ENCODE data around the gene GALNT2. TPM values are rescaled to one million over a fixed set of nuclear protein-coding genes. Genes with fewer than 3 reads are reported as not detected.

Gene GALNT2
- polyA plus RNA-seq, 2 of the 4 experiments (the other 2 are of a cell fraction) = 66.9 to 114 TPM

DNA sequence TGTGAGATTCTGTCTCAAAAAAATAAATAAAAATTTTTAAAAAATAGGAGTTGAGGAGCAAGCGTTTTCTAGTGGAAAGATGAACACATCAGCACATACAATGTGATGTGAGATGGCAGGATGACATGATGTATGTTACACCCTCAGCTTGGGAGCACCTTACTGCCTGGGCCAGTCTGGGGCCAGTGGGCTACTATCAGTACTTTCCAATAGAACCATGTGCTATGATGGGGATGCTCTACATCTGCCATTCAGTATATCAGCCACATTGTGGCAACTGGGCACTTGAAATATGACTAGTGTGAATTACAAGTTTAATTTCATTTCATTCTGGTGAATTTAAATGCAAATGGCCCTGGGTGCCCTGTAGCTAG, 203.1 kb downstream of the GALNT2 start:
- H3K4me2 ChIP-seq = no peak overlapping the region
- H3K4me1 ChIP-seq = peaks cover 4% of the 10 kb centered on the region; the same call in 1 of the 3 replicates
- no peaks in the 10 kb centered on the region for H3K9me3 ChIP-seq
- TF ChIP-seq, protein P1, sequence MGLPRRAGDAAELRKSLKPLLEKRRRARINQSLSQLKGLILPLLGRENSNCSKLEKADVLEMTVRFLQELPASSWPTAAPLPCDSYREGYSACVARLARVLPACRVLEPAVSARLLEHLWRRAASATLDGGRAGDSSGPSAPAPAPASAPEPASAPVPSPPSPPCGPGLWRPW (IDR thresholded peaks at IDR 0.05) = no peak
- TF ChIP-seq HOXB13 (CRISPR knock-in tag; IDR thresholded peaks at IDR 0.05; ENCODE audit: low read depth) (no peak), NFE2L2 (conservative IDR thresholded peaks at IDR 0.05; ENCODE audit: low read length) (no peak), RCOR1 (IDR thresholded peaks at IDR 0.05; ENCODE audit: low read depth, low read length) (no peak), ESRRA (IDR thresholded peaks at IDR 0.05; ENCODE audit: borderline replicate concordance, low read length) (no peak)
- TF ChIP-seq, protein P2, sequence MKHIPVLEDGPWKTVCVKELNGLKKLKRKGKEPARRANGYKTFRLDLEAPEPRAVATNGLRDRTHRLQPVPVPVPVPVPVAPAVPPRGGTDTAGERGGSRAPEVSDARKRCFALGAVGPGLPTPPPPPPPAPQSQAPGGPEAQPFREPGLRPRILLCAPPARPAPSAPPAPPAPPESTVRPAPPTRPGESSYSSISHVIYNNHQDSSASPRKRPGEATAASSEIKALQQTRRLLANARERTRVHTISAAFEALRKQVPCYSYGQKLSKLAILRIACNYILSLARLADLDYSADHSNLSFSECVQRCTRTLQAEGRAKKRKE (CRISPR knock-in tag; IDR thresholded peaks at IDR 0.05; ENCODE audit: low read depth) = no peak
- TF ChIP-seq, protein P3, sequence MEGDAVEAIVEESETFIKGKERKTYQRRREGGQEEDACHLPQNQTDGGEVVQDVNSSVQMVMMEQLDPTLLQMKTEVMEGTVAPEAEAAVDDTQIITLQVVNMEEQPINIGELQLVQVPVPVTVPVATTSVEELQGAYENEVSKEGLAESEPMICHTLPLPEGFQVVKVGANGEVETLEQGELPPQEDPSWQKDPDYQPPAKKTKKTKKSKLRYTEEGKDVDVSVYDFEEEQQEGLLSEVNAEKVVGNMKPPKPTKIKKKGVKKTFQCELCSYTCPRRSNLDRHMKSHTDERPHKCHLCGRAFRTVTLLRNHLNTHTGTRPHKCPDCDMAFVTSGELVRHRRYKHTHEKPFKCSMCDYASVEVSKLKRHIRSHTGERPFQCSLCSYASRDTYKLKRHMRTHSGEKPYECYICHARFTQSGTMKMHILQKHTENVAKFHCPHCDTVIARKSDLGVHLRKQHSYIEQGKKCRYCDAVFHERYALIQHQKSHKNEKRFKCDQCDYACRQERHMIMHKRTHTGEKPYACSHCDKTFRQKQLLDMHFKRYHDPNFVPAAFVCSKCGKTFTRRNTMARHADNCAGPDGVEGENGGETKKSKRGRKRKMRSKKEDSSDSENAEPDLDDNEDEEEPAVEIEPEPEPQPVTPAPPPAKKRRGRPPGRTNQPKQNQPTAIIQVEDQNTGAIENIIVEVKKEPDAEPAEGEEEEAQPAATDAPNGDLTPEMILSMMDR (IDR thresholded peaks at IDR 0.05) = no peak
- CTCF ChIA-PET = interaction anchor here (0.9 to 1.5 kb wide), 2 partner anchors 8 to 40 kb away, joined by 3 to 4 read pairs; no protein-coding TSS in a partner anchor
- no peak for DNase-seq (ENCODE audit: low read depth in 1 of 2, low spot score in 1 of 2)
- no peak overlapping the region for H3K4me3 ChIP-seq
- WGBS (ENCODE audit: missing lambda C conversion rate) = 95% methylated on average over 1 of the region's 1 CpG
- no peak overlapping the region for H3K27ac ChIP-seq
- POLR2A ChIA-PET = no interaction called here
- ATAC-seq = no peak
- no peak for FAIRE-seq

DNA sequence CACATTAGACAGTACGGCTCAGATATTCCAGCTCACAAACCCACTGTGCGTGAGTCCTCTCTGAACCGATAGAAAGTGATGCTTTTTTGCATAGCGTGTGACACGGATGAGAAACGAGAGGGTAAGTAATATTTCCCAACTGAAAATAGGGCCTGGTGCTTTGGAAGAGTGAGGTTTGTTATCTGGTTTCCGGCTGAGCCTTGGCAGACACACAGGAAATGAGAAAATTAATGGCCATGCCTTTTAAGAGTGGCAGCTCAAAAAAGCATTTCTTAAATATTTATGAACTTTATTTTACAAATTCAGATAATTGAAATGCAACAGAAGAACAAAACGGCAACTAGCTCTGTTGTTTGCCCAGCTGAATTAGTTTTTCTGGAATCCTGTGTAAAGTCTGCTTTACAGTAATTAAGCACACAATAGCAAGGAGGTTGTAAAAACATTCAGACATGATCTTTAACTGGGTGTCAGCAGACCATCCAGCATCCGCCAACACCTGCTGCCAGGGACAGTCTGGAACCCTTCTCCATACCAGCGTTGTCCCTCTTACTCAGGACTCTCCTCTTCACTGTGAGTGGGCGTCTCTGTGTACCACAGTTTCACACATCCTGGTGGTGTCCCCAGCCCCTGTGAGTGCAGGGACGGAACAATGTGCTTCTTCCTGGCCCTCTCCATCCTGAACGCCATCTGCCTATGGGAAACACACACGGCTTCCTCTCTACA, 203.7 kb downstream of the GALNT2 start:
- WGBS (ENCODE audit: missing lambda C conversion rate) = 92% methylated on average over 14 of the region's 14 CpGs
- TF ChIP-seq MAFK (IDR thresholded peaks at IDR 0.05; ENCODE audit: partially characterized antibody) (no peak), POLR2A (IDR thresholded peaks at IDR 0.05; ENCODE audit: low read length) (0 out of 2 replicates have a peak, but pooled peaks have one; percentile 7)
- TF ChIP-seq, protein P4, sequence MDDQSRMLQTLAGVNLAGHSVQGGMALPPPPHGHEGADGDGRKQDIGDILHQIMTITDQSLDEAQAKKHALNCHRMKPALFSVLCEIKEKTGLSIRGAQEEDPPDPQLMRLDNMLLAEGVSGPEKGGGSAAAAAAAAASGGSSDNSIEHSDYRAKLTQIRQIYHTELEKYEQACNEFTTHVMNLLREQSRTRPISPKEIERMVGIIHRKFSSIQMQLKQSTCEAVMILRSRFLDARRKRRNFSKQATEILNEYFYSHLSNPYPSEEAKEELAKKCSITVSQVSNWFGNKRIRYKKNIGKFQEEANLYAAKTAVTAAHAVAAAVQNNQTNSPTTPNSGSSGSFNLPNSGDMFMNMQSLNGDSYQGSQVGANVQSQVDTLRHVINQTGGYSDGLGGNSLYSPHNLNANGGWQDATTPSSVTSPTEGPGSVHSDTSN (IDR thresholded peaks at IDR 0.05) = no peak
- Histone ChIP-seq H3K27ac (no peak overlapping the region), H3K4me3 (no peak overlapping the region), H3K4me1 (peaks cover 4% of the 10 kb centered on the region; the same call in 1 of the 3 replicates), H3K4me2 (no peak overlapping the region), H3K9me3 (no peaks in the 10 kb centered on the region)
- POLR2A ChIA-PET = no interaction called here
- DNase-seq (ENCODE audit: low read depth in 1 of 2, low spot score in 1 of 2) (no peak), FAIRE-seq (no peak), ATAC-seq (no peak)
- CTCF ChIA-PET = interaction anchor here (0.9 to 1.5 kb wide), 2 partner anchors 9 to 39 kb away, joined by 3 to 4 read pairs; no protein-coding TSS in a partner anchor

DNA sequence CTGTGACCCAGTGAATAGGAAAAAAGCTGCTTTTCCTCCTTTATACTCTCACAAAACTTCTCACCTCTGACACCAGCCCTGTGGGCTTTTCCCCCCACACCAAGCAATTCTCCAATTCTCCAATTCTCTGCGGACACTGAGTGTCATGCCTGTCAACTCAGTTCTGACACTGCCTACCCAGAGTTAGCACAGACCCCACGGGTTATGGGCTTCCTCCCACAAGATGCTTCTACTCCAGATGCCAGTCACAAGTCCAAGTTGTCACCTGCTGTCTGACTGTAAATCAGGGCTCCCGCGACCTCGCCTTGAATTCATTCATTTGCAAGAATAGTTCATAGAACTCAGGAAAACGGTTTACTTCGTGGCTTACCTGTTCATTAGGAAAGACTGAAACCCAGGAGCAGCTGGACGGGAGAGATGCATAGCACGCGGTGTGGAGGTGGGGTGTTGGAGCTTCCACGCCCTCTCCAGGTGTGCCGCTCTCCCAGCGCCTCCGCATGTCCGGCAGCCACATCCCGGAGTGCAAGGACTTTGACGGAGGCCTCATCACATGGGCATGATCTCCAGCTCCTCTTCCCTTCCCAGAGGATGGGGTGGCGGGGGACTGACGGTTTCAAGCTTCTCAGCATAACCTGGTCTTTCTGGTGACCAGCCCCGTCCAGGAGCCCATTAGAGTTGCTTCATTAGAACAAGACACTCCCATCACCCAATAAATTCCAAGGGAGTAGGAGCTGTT, 204.4 kb downstream of the GALNT2 start:
- Histone ChIP-seq H3K9me3 (no peaks in the 10 kb centered on the region), H3K4me2 (no peak overlapping the region), H3K4me3 (no peak overlapping the region), H3K27ac (no peak overlapping the region), H3K4me1 (peaks cover 4% of the 10 kb centered on the region; the same call in 1 of the 3 replicates)
- TF ChIP-seq, protein P5, sequence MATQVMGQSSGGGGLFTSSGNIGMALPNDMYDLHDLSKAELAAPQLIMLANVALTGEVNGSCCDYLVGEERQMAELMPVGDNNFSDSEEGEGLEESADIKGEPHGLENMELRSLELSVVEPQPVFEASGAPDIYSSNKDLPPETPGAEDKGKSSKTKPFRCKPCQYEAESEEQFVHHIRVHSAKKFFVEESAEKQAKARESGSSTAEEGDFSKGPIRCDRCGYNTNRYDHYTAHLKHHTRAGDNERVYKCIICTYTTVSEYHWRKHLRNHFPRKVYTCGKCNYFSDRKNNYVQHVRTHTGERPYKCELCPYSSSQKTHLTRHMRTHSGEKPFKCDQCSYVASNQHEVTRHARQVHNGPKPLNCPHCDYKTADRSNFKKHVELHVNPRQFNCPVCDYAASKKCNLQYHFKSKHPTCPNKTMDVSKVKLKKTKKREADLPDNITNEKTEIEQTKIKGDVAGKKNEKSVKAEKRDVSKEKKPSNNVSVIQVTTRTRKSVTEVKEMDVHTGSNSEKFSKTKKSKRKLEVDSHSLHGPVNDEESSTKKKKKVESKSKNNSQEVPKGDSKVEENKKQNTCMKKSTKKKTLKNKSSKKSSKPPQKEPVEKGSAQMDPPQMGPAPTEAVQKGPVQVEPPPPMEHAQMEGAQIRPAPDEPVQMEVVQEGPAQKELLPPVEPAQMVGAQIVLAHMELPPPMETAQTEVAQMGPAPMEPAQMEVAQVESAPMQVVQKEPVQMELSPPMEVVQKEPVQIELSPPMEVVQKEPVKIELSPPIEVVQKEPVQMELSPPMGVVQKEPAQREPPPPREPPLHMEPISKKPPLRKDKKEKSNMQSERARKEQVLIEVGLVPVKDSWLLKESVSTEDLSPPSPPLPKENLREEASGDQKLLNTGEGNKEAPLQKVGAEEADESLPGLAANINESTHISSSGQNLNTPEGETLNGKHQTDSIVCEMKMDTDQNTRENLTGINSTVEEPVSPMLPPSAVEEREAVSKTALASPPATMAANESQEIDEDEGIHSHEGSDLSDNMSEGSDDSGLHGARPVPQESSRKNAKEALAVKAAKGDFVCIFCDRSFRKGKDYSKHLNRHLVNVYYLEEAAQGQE (IDR thresholded peaks at IDR 0.05) = no peak
- no peak for TF ChIP-seq RARB (CRISPR knock-in tag; IDR thresholded peaks at IDR 0.05)
- TF ChIP-seq JUNB (IDR thresholded peaks at IDR 0.05) = no peak
- TF ChIP-seq ZNF302 (CRISPR knock-in tag; IDR thresholded peaks at IDR 0.05) = no peak
- no peak for TF ChIP-seq MYC (IDR thresholded peaks at IDR 0.05; ENCODE audit: borderline replicate concordance, low read length)
- no peak for TF ChIP-seq CHD4 (IDR thresholded peaks at IDR 0.05; ENCODE audit: borderline replicate concordance)
- 93% methylated on average over 20 of the region's 20 CpGs for WGBS (ENCODE audit: missing lambda C conversion rate)
- CTCF ChIA-PET = interaction anchor here (0.6 to 0.9 kb wide), 4 partner anchors 10 to 1469 kb away, joined by 3 read pairs; no protein-coding TSS in a partner anchor
- FAIRE-seq = no peak
- DNase-seq (ENCODE audit: low read depth in 1 of 2, low spot score in 1 of 2) = no peak
- POLR2A ChIA-PET = no interaction called here
- no peak for ATAC-seq

Measured in A549 (cell line).